B cell (primary cell): Measurements from ENCODE around the gene ADM5. TPM values are rescaled to one million over a fixed set of nuclear protein-coding genes. Genes with fewer than 3 reads are reported as not detected.
A peak's percentile ranks its signal among the peaks of the same experiment; 100 is the strongest.

Source experiments
- ATAC-seq: fragments of 200-7000 bp; cut with Tn5 transposase; one replicate; pipeline ENCODE4 v1.10.0; 2021; ENCODE audit warnings: low read depth, mild to moderate bottlenecking, moderate number of reproducible peaks, moderate library complexity
- CTCF ChIA-PET: fragments of 350-600 bp; sonication (Branson Sonifier 250); formaldehyde crosslinking; loops from one replicate; lab custom pipeline; 2021; ENCODE audit warnings: antibody characterized with exemption, inconsistent platforms; lab: Charles Lee
- POLR2A ChIA-PET: fragments of 350-600 bp; sonication (Branson Sonifier 250); formaldehyde crosslinking; loops from one replicate; lab custom pipeline; 2021; ENCODE audit warnings: antibody characterized with exemption; lab: Charles Lee
- DNase-seq: peaks from one replicate; pipeline ENCODE4 v3.0.0; 2013
- H2AFZ ChIP-seq: 2 replicates; pipeline ENCODE4 v1.6.1; 2012; ENCODE audit warnings: mild to moderate bottlenecking, low read depth, low read length; ENCODE audit not compliant: insufficient read depth, poor library complexity, severe bottlenecking
- H3K27ac ChIP-seq, 2 donors: 1 replicate in 1 of 2; 2 replicates in 1 of 2; pipeline ENCODE4 v1.5.1; 2012 to 2013; ENCODE audit warnings: low read length in 2 of 2, mild to moderate bottlenecking in 2 of 2, moderate library complexity in 1 of 2
- H3K27me3 ChIP-seq, 4 experiments: fragments of 200-600 bp in 1 of 4; sonication (generic) in 1 of 4; replicated peaks in 1 of 4; 1 replicate in 2 of 4; 2 replicates in 2 of 4; pipeline versions ENCODE4 v1.6.1 to v1.7.0; 2013 to 2016; ENCODE audit warnings: low read length in 3 of 4, mild to moderate bottlenecking in 2 of 4, mixed read lengths in 1 of 4, moderate library complexity in 1 of 4; ENCODE audit not compliant: insufficient read depth in 4 of 4, control insufficient read depth in 3 of 4; ENCODE audit errors: control extremely low read depth in 1 of 4
- H3K36me3 ChIP-seq, 2 experiments: replicated peaks in 1 of 2; 1 replicate in 1 of 2; 2 replicates in 1 of 2; pipeline versions ENCODE4 v1.6.1 to v1.7.1; 2013; ENCODE audit warnings: low read length in 1 of 2; ENCODE audit not compliant: insufficient read depth in 2 of 2, control insufficient read depth in 1 of 2; ENCODE audit errors: control extremely low read depth in 1 of 2, extremely low read depth in 1 of 2
- H3K4me1 ChIP-seq, 2 donors: fragments of 200-600 bp in 1 of 2; sonication (generic) in 1 of 2; 1 replicate in 1 of 2; 2 replicates in 1 of 2; pipeline versions ENCODE4 v1.5.1 to v1.6.1; 2013 to 2017; ENCODE audit warnings: low read length in 2 of 2; ENCODE audit not compliant: control insufficient read depth in 2 of 2, insufficient read depth in 2 of 2
- H3K4me2 ChIP-seq: replicated peaks from 2 replicates; pipeline ENCODE3; 2012; ENCODE audit warnings: mild to moderate bottlenecking, low read depth, low read length; ENCODE audit not compliant: poor library complexity, severe bottlenecking
- H3K4me3 ChIP-seq, 5 experiments: fragments of 200-600 bp in 1 of 5; sonication (generic) in 1 of 5; 1 replicate in 3 of 5; 2 replicates in 2 of 5; pipeline versions ENCODE4 v1.5.1 to v1.7.0; 2011 to 2016; ENCODE audit warnings: low read length in 4 of 5, mild to moderate bottlenecking in 4 of 5, low read depth in 2 of 5, control low read depth in 1 of 5, moderate library complexity in 1 of 5; ENCODE audit not compliant: insufficient read depth in 1 of 5; ENCODE audit errors: control extremely low read depth in 1 of 5, extremely low read depth in 1 of 5
- H3K79me2 ChIP-seq: fragments of 200-600 bp; sonication (generic); one replicate; pipeline ENCODE4 v1.6.0; 2016; ENCODE audit warnings: low read length; ENCODE audit not compliant: control insufficient read depth, insufficient read depth
- H3K9ac ChIP-seq: fragments of 200-600 bp; sonication (generic); 2 replicates; pipeline ENCODE4 v1.6.1; 2017; ENCODE audit warnings: mild to moderate bottlenecking, low read length, moderate library complexity
- H3K9me3 ChIP-seq, 3 donors: one replicate each; pipeline versions ENCODE4 v1.6.1 to v1.7.1; 2013; ENCODE audit warnings: low read length in 2 of 3; ENCODE audit not compliant: control insufficient read depth in 2 of 3, insufficient read depth in 1 of 3; ENCODE audit errors: control extremely low read depth in 1 of 3
- H4K20me1 ChIP-seq: 2 replicates; pipeline ENCODE4 v1.6.0; 2012; ENCODE audit warnings: mild to moderate bottlenecking, low read length; ENCODE audit not compliant: insufficient read depth, control insufficient read depth, poor library complexity, severe bottlenecking
- H3K27ac Mint-ChIP-seq: one replicate; pipeline ENCODE4 v1.8.0; 2021; ENCODE audit warnings: mixed read lengths
- H3K27me3 Mint-ChIP-seq: one replicate; pipeline ENCODE4 v1.8.0; 2021; ENCODE audit warnings: mixed read lengths
- H3K4me1 Mint-ChIP-seq: one replicate; pipeline ENCODE4 v1.8.0; 2021; ENCODE audit warnings: mixed read lengths
- H3K4me3 Mint-ChIP-seq: one replicate; pipeline ENCODE4 v1.8.0; 2021; ENCODE audit warnings: mixed read lengths
- H3K9me3 Mint-ChIP-seq: one replicate; pipeline ENCODE4 v1.8.0; 2022; ENCODE audit warnings: mixed read lengths; ENCODE audit not compliant: insufficient read depth
- EZH2 ChIP-seq: IDR thresholded peaks from 2 replicates; pipeline ENCODE4 v1.6.1; 2012; ENCODE audit warnings: borderline replicate concordance, low read depth, mild to moderate bottlenecking, moderate library complexity, low read length; ENCODE audit not compliant: insufficient read depth, poor library complexity, severe bottlenecking
- WGBS: methylation state at CpG from one replicate; pipeline ENCODE4 v1.1.5; 2013; ENCODE audit warnings: missing lambda C conversion rate; ENCODE audit not compliant: insufficient coverage; 5-methylcytosine and 5-hydroxymethylcytosine counted together
- intact Hi-C: fragments of 100-400 bp; cut with micrococcal nuclease; formaldehyde crosslinking; loops from one replicate; pipeline ENCODE4 v1.10.0; 2022
- polyA plus RNA-seq: library from polyadenylated mRNA; depleted of rRNA; stranded (reverse); fragments of >200 nt; gene quantifications from 2 replicates; pipeline ENCODE4 v1.2.3, GENCODE V29; 2012
- total RNA-seq, 2 donors: library from RNA; stranded (reverse); fragments of 120-200 nt in 1 of 2; gene quantifications; 1 replicate in 1 of 2; 2 replicates in 1 of 2; pipeline versions ENCODE4 v1.2.3 to v1.2.4, GENCODE V29; 2013 to 2022
- TF ChIP-seq, protein P1 (sequence below): fragments of 200-600 bp; IDR thresholded peaks from one replicate; pipeline ENCODE4 v1.8.0; 2022; ENCODE audit warnings: antibody characterized with exemption, mild to moderate bottlenecking

ADM5 gene
- total and polyA plus RNA-seq, 2 donors (not counting 1 experiment from before 2014, with no cell fraction given), result 5.6 to 8.4 TPM

DNA sequence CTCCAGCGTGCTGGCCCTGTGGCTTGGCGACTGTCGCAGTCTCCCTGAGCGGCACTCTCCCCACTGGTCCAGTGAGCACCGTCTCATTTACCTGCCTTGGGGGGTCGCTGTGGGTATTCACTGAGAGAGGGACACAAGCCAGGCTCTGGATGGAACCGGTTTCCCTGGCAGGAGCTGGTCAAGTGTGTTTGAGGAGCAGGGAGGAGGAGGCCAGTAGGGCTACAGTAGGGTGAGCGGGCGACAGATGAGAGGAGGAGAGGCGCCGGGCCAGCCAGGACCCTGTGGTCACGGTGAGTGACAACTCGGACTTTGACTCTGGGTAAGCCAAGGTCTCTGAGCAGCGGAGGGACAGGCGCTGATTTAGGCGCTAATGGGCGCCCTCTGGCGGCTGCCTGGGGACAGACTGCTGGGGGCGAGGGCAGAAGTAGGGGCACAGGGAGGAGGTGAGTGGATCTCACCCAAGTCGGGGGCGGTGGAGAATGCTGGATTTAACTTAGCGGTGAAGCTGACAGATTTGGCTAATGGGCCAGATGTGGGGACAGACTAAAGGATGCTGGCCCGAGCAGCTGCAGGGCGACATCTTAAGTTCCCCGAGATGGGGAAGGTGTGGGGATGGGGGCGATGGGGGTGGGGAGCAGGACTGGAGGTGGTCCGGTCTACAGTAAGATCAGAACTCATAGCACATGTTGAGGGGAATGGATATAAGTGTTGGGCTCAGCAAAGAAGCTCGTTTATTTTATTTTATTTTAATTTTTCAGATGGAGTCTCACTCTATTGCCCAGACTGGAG is 17.1 kb upstream of the ADM5 start:
- intact Hi-C loops, result loop anchor here (10.0 kb wide), 1 partner anchor 558 kb away; the partner anchor contains the start of genes C19orf73, LIN7B and PPFIA3
- peak overlapping the region; percentile 60 for H3K4me3 Mint-ChIP-seq
- ChIA-PET POLR2A (interaction anchor here (6.7 kb wide), 1 partner anchor 31 kb away, joined by 53 read pairs; the partner anchor contains the start of genes RRAS and SCAF1), CTCF (interaction anchor here (1.0 to 6.5 kb wide), 11 partner anchors 8 to 199 kb away, joined by 3 to 50 read pairs (median 7); partner anchors contain the start of genes FLT3LG, NOSIP, RRAS and SCAF1)
- H3K79me2 ChIP-seq, result peaks cover 8% of the 10 kb centered on the region
- 33% methylated on average over 24 of the region's 28 CpGs for WGBS
- ATAC-seq, result no peak
- H4K20me1 ChIP-seq, result peaks cover 2% of the 10 kb centered on the region
- no peak for TF ChIP-seq EZH2
- TF ChIP-seq, protein P1, sequence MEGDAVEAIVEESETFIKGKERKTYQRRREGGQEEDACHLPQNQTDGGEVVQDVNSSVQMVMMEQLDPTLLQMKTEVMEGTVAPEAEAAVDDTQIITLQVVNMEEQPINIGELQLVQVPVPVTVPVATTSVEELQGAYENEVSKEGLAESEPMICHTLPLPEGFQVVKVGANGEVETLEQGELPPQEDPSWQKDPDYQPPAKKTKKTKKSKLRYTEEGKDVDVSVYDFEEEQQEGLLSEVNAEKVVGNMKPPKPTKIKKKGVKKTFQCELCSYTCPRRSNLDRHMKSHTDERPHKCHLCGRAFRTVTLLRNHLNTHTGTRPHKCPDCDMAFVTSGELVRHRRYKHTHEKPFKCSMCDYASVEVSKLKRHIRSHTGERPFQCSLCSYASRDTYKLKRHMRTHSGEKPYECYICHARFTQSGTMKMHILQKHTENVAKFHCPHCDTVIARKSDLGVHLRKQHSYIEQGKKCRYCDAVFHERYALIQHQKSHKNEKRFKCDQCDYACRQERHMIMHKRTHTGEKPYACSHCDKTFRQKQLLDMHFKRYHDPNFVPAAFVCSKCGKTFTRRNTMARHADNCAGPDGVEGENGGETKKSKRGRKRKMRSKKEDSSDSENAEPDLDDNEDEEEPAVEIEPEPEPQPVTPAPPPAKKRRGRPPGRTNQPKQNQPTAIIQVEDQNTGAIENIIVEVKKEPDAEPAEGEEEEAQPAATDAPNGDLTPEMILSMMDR, result peak; percentile 89
- no peak overlapping the region for H3K4me3 ChIP-seq
- peaks cover 41% of the 10 kb centered on the region for H3K4me1 Mint-ChIP-seq
- H2AFZ ChIP-seq, result peak overlapping the region; percentile 70
- H3K27me3 Mint-ChIP-seq, result no peaks in the 10 kb centered on the region
- H3K4me1 ChIP-seq, result peaks cover 16 to 46% of the 10 kb centered on the region in 2 donors
- no peak overlapping the region for H3K27ac ChIP-seq
- H3K27ac Mint-ChIP-seq, result peak overlapping the region; percentile 74
- no peak overlapping the region for H3K9ac ChIP-seq
- H3K9me3 Mint-ChIP-seq, result no peaks in the 10 kb centered on the region
- no peaks in the 10 kb centered on the region for H3K36me3 ChIP-seq
- H3K9me3 ChIP-seq, result peaks cover 0 to 5% (median 0%) of the 10 kb centered on the region in 3 donors
- DNase-seq, result peak; percentile 83
- no peaks in the 10 kb centered on the region for H3K27me3 ChIP-seq
- H3K4me2 ChIP-seq, result peak overlapping the region; percentile 65
